Stimulated activated CD4-positive, alpha-beta T cell treated with anti-CD3 and anti-CD28 coated beads, Interleukin-2, amount 100 ng/mL, for 48 hours (primary cell): ENCODE data around the gene MAK.
"Not testable (repeated sequence)": the region's sequence is repeated elsewhere in the genome, so short reads cannot be mapped to it uniquely, and the experiment has no call there.

Source experiments
- DNase-seq, 2 donors: peaks; one replicate each; pipeline ENCODE4 v3.0.0-alpha.2; 2020

MAK gene

GRCh38 chr6:10852361-10852960 is 14.1 kb upstream of the MAK start:
- DNase-seq, result no peak

- DNase-seq, result no peak
These were observed 12.4 kb upstream of the MAK start for GRCh38 chr6:10850728-10851127.

- DNase-seq, result no peak
These were observed 11.6 kb upstream of the MAK start for GRCh38 chr6:10849901-10850300.

GRCh38 chr6:10847684-10848083 is 9.3 kb upstream of the MAK start:
- no peak for DNase-seq

- DNase-seq, result no peak
These were observed 5.2 kb upstream of the MAK start for GRCh38 chr6:10843554-10843953.

GRCh38 chr6:10838794-10839333 is 525 bp upstream of the MAK start:
- DNase-seq, result peak; percentile 14 to 20

GRCh38 chr6:10837622-10837994 is 731 bp downstream of the MAK start:
- DNase-seq, result peak; percentile 1 to 14

- DNase-seq, result peak; percentile 3 to 10
These were observed 1.2 kb downstream of the MAK start for GRCh38 chr6:10837009-10837621.

- no peak for DNase-seq
These were observed 3.5 kb downstream of the MAK start for GRCh38 chr6:10834823-10835222.

GRCh38 chr6:10831609-10832008 is 6.7 kb downstream of the MAK start:
- DNase-seq, result no peak

GRCh38 chr6:10824819-10825218 is 13.5 kb downstream of the MAK start:
- no peak for DNase-seq

GRCh38 chr6:10824297-10824696 is 14.0 kb downstream of the MAK start:
- DNase-seq, result no peak

GRCh38 chr6:10814176-10814575 is 24.2 kb downstream of the MAK start:
- DNase-seq, result not testable (repeated sequence)

- DNase-seq, result no peak
These were observed 29.2 kb downstream of the MAK start for GRCh38 chr6:10809098-10809497.

- no peak for DNase-seq
These were observed 30.0 kb downstream of the MAK start for GRCh38 chr6:10808376-10808775.

GRCh38 chr6:10801224-10801848 is 37.0 kb downstream of the MAK start:
- peak; percentile 45 to 54 for DNase-seq

- DNase-seq, result no peak
These were observed 37.5 kb downstream of the MAK start for GRCh38 chr6:10800810-10801209.

GRCh38 chr6:10794239-10794638 is 44.1 kb downstream of the MAK start:
- DNase-seq, result no peak

GRCh38 chr6:10793695-10794094 is 44.6 kb downstream of the MAK start:
- DNase-seq, result no peak

- no peak for DNase-seq
These were observed 45.3 kb downstream of the MAK start for GRCh38 chr6:10793035-10793434.

GRCh38 chr6:10792101-10792500 is 46.2 kb downstream of the MAK start:
- DNase-seq, result no peak

GRCh38 chr6:10791673-10792072 is 46.7 kb downstream of the MAK start:
- DNase-seq, result no peak

GRCh38 chr6:10779076-10779475 is 59.3 kb downstream of the MAK start:
- DNase-seq, result no peak

GRCh38 chr6:10778230-10778629 is 60.1 kb downstream of the MAK start:
- no peak for DNase-seq
